ENCODE data around the gene FAAH.

FAAH gene

GRCh38 chr1:46422261-46422871, 28.2 kb downstream of the FAAH start:
- H3K27ac ChIP-seq: no peak overlapping the region
- TF ChIP-seq CTCF (IDR thresholded peaks at IDR 0.05) (no peak), ZFX (IDR thresholded peaks at IDR 0.05; ENCODE audit: borderline replicate concordance) (no peak)

GRCh38 chr1:46423574-46424240, 29.6 kb downstream of the FAAH start:
- no peak for TF ChIP-seq CTCF (IDR thresholded peaks at IDR 0.05)
- TF ChIP-seq ZFX (IDR thresholded peaks at IDR 0.05; ENCODE audit: borderline replicate concordance): no peak

GRCh38 chr1:46424730-46425129, 30.6 kb downstream of the FAAH start:
- no peak overlapping the region for H3K27ac ChIP-seq
- no peak for TF ChIP-seq ZFX (IDR thresholded peaks at IDR 0.05; ENCODE audit: borderline replicate concordance)
- no peak for TF ChIP-seq CTCF (IDR thresholded peaks at IDR 0.05)

More at GRCh38 chr1:46423574-46424240, 29.6 kb downstream of the FAAH start:
- no peak overlapping the region for H3K27ac ChIP-seq

- no peak overlapping the region for H3K27ac ChIP-seq
- TF ChIP-seq CTCF (IDR thresholded peaks at IDR 0.05) (no peak), ZFX (IDR thresholded peaks at IDR 0.05; ENCODE audit: borderline replicate concordance) (no peak)
Observed at GRCh38 chr1:46425726-46426125, 31.6 kb downstream of the FAAH start.

GRCh38 chr1:46427541-46427940, 33.4 kb downstream of the FAAH start:
- TF ChIP-seq CTCF (IDR thresholded peaks at IDR 0.05) (no peak), ZFX (IDR thresholded peaks at IDR 0.05; ENCODE audit: borderline replicate concordance) (no peak)
- H3K27ac ChIP-seq: no peak overlapping the region

GRCh38 chr1:46429436-46429835, 35.3 kb downstream of the FAAH start:
- no peak overlapping the region for H3K27ac ChIP-seq
- TF ChIP-seq ZFX (IDR thresholded peaks at IDR 0.05; ENCODE audit: borderline replicate concordance) (no peak), CTCF (IDR thresholded peaks at IDR 0.05) (no peak)

GRCh38 chr1:46431695-46432094, 37.6 kb downstream of the FAAH start:
- TF ChIP-seq CTCF (IDR thresholded peaks at IDR 0.05): no peak
- H3K27ac ChIP-seq: no peak overlapping the region
